Lower lobe of right lung (tissue), 2 donors: ENCODE results near the gene MGAT1. TPM values are rescaled to one million over a fixed set of nuclear protein-coding genes. Genes with fewer than 3 reads are reported as not detected.

Experiments used
- ATAC-seq, 2 donors: fragments of 200-7000 bp; cut with Tn5 transposase; one replicate each; pipeline ENCODE4 v1.9.1; 2020 to 2022; ENCODE audit warnings: mild to moderate bottlenecking in 2 of 2, moderate library complexity in 2 of 2
- DNase-seq: peaks from one replicate; pipeline ENCODE4 v3.0.0-alpha.2; 2020
- H3K27ac ChIP-seq: fragments of 200-600 bp; one replicate; pipeline ENCODE4 v1.8.0; 2022
- H3K27me3 ChIP-seq: fragments of 200-600 bp; one replicate; pipeline ENCODE4 v1.8.0; 2022; ENCODE audit warnings: low read depth
- H3K36me3 ChIP-seq: fragments of 200-600 bp; one replicate; pipeline ENCODE4 v1.8.0; 2022; ENCODE audit warnings: mild to moderate bottlenecking
- H3K4me1 ChIP-seq: fragments of 200-600 bp; one replicate; pipeline ENCODE4 v1.8.0; 2022
- H3K4me3 ChIP-seq: fragments of 200-600 bp; one replicate; pipeline ENCODE4 v1.8.0; 2022; ENCODE audit warnings: mild to moderate bottlenecking
- H3K9me3 ChIP-seq: fragments of 200-600 bp; one replicate; pipeline ENCODE4 v1.8.0; 2022
- CTCF ChIP-seq: fragments of 200-600 bp; IDR thresholded peaks from one replicate; pipeline ENCODE4 v1.8.0; 2022; ENCODE audit warnings: antibody characterized with exemption, mild to moderate bottlenecking
- intact Hi-C: fragments of 100-400 bp; cut with DNase I; formaldehyde crosslinking; loops from one replicate; pipeline ENCODE4 v1.11.0; 2022
- total RNA-seq: library from RNA; stranded (reverse); fragmentation: NEBNext Ultra II Directional; extraction: Animal tissue kit (Norgen Biotek cat#: 25700); gene quantifications from one replicate; pipeline ENCODE4 v1.2.1, GENCODE V29; 2021
- donor health status: DM: no; HTN: yes; CAD: no; lungs with severe emphysema.

Gene MGAT1
- total RNA-seq, 1 donor from 2014 or later = 241 TPM

- H3K4me1 ChIP-seq = no peaks in the 10 kb centered on the region
- no peaks in the 10 kb centered on the region for H3K36me3 ChIP-seq
- H3K27ac ChIP-seq = no peak overlapping the region
- intact Hi-C loops = no loop called here
- H3K9me3 ChIP-seq = no peaks in the 10 kb centered on the region
- no peak for ATAC-seq
- peaks cover 16% of the 10 kb centered on the region for H3K27me3 ChIP-seq
- DNase-seq = no peak
- TF ChIP-seq CTCF = no peak
- no peak overlapping the region for H3K4me3 ChIP-seq
Observed at GRCh38 chr5:180739271-180739670, 63.3 kb downstream of the MGAT1 start.

- Histone ChIP-seq H3K27ac (no peak overlapping the region), H3K9me3 (no peaks in the 10 kb centered on the region), H3K27me3 (peaks cover 3% of the 10 kb centered on the region), H3K4me1 (no peaks in the 10 kb centered on the region), H3K4me3 (no peak overlapping the region), H3K36me3 (no peaks in the 10 kb centered on the region)
- no peak for TF ChIP-seq CTCF
- DNase-seq (no peak), ATAC-seq (no peak)
- intact Hi-C loops = no loop called here
Observed at GRCh38 chr5:180736536-180736935, 66.1 kb downstream of the MGAT1 start.

Other genes with a start within 250 kb of the MGAT1 start
- gene SCGB3A1, start 211.3 kb downstream of the MGAT1 start, total RNA-seq = 1,318 TPM
- 24.8 TPM for gene FLT4, start 153.2 kb downstream of the MGAT1 start, total RNA-seq
- not detected for gene OR2Y1, start 62.7 kb downstream of the MGAT1 start, total RNA-seq
- gene ZFP62, start 58.5 kb upstream of the MGAT1 start, total RNA-seq = 28.3 TPM
- 5.3 TPM for gene BTNL8, start 96.4 kb upstream of the MGAT1 start, total RNA-seq
- gene BTNL3, start 186.0 kb upstream of the MGAT1 start, total RNA-seq = not detected
- 125 TPM for gene BTNL9, start 237.5 kb upstream of the MGAT1 start, total RNA-seq